Neural cell (in vitro differentiated cells): Measurements from ENCODE around the gene VAT1L. TPM values are rescaled to one million over a fixed set of nuclear protein-coding genes. Genes with fewer than 3 reads are reported as not detected.

Source experiments
- H2AFZ ChIP-seq: fragments of 200-600, 300-800 bp; sonication (generic), shearing (Covaris generic); 2 replicates; pipeline ENCODE4 v1.6.0; 2014; ENCODE audit warnings: low read depth, mild to moderate bottlenecking, antibody characterized with exemption, low read length, moderate library complexity
- H3F3A ChIP-seq: fragments of 200-600 bp; shearing (Covaris generic); 2 replicates; pipeline ENCODE4 v1.6.1; 2016; ENCODE audit warnings: mild to moderate bottlenecking, moderate library complexity, mixed read lengths, antibody characterized with exemption, low read length; ENCODE audit not compliant: insufficient read depth, poor library complexity, severe bottlenecking
- H3K27ac ChIP-seq: fragments of 200-600, 300-800 bp; sonication (generic), shearing (Covaris generic); 2 replicates; pipeline ENCODE4 v1.5.1; 2014; ENCODE audit warnings: mild to moderate bottlenecking, low read length, moderate library complexity
- H3K27me3 ChIP-seq: fragments of 300-800, 200-600 bp; sonication (generic), shearing (Covaris generic); 2 replicates; pipeline ENCODE4 v1.6.0; 2014; ENCODE audit warnings: mild to moderate bottlenecking, low read depth, low read length, moderate library complexity; ENCODE audit not compliant: insufficient read depth
- H3K36me3 ChIP-seq: fragments of 300-800, 200-600 bp; sonication (generic), shearing (Covaris generic); 2 replicates; pipeline ENCODE4 v1.5.1; 2014; ENCODE audit warnings: mild to moderate bottlenecking, antibody characterized with exemption, low read length, moderate library complexity; ENCODE audit not compliant: insufficient read depth
- H3K4me2 ChIP-seq: fragments of 300-800, 200-600 bp; sonication (generic), shearing (Covaris generic); 2 replicates; pipeline ENCODE4 v1.6.0; 2014; ENCODE audit warnings: mild to moderate bottlenecking, low read length
- H3K4me3 ChIP-seq: fragments of 300-800, 200-600 bp; sonication (generic), shearing (Covaris generic); 2 replicates; pipeline ENCODE4 v1.5.1; 2014; ENCODE audit warnings: mild to moderate bottlenecking, low read length, moderate library complexity
- H3K79me2 ChIP-seq: fragments of 200-600 bp; shearing (Covaris generic); replicated peaks from 2 replicates; pipeline ENCODE4 v1.6.0; 2014; ENCODE audit warnings: mild to moderate bottlenecking, low read length, moderate library complexity; ENCODE audit not compliant: insufficient read depth
- H3K9ac ChIP-seq: fragments of 300-800, 200-600 bp; sonication (generic), shearing (Covaris generic); 2 replicates; pipeline ENCODE4 v1.6.1; 2016; ENCODE audit warnings: mild to moderate bottlenecking, low read length, mixed read lengths
- H3K9me2 ChIP-seq: fragments of 200-600 bp; shearing (Covaris generic); 2 replicates; pipeline ENCODE4 v1.6.1; 2016; ENCODE audit warnings: mild to moderate bottlenecking, low read length, mixed read lengths; ENCODE audit not compliant: insufficient read depth
- H3K9me3 ChIP-seq: fragments of 200-600, 300-800 bp; sonication (generic), shearing (Covaris generic); 2 replicates; pipeline ENCODE4 v1.6.1; 2016; ENCODE audit warnings: mild to moderate bottlenecking, mixed run types, low read length, moderate library complexity, mixed read lengths
- H4K20me1 ChIP-seq: fragments of 200-600 bp; shearing (Covaris generic); 2 replicates; pipeline ENCODE4 v1.6.1; 2016; ENCODE audit warnings: mild to moderate bottlenecking, mixed run types; ENCODE audit not compliant: insufficient read depth
- EP300 ChIP-seq: fragments of 450-650 bp; conservative IDR thresholded peaks from 2 replicates; pipeline ENCODE4 v1.6.1; 2014; ENCODE audit warnings: antibody characterized with exemption, mild to moderate bottlenecking, moderate library complexity; ENCODE audit not compliant: poor library complexity, severe bottlenecking
- EZH2 ChIP-seq: fragments of 200-600, 300-800 bp; shearing (Covaris generic), sonication (generic); IDR thresholded peaks from 2 replicates; pipeline ENCODE4 v1.6.1; 2014; ENCODE audit warnings: antibody characterized with exemption, low read length, borderline replicate concordance, mild to moderate bottlenecking; ENCODE audit not compliant: insufficient read depth, poor library complexity, severe bottlenecking
- MXI1 ChIP-seq: fragments of 450-650 bp; conservative IDR thresholded peaks from 2 replicates; pipeline ENCODE4 v1.6.1; 2014; ENCODE audit warnings: antibody characterized with exemption, mild to moderate bottlenecking; ENCODE audit not compliant: poor library complexity, severe bottlenecking
- POLR2AphosphoS5 ChIP-seq: IDR thresholded peaks from 2 replicates; pipeline ENCODE4 v1.6.1; 2012
- RAD21 ChIP-seq: fragments of 450-650 bp; conservative IDR thresholded peaks from 2 replicates; pipeline ENCODE4 v1.6.1; 2014; ENCODE audit warnings: antibody characterized with exemption, mild to moderate bottlenecking, moderate library complexity
- REST ChIP-seq: IDR thresholded peaks from 2 replicates; pipeline ENCODE4 v1.6.1; 2012; ENCODE audit warnings: borderline replicate concordance
- SMC3 ChIP-seq: fragments of 450-650 bp; conservative IDR thresholded peaks from 2 replicates; pipeline ENCODE4 v1.6.1; 2014; ENCODE audit warnings: antibody characterized with exemption, mild to moderate bottlenecking, moderate library complexity; ENCODE audit not compliant: poor library complexity
- TAF1 ChIP-seq: IDR thresholded peaks from 2 replicates; pipeline ENCODE4 v1.6.1; 2012; ENCODE audit warnings: low read depth
- polyA plus RNA-seq: library from polyadenylated mRNA; depleted of rRNA; stranded (reverse); fragments of >200 nt; gene quantifications from 2 replicates; pipeline ENCODE4 v1.2.3, GENCODE V29; 2014
- TF ChIP-seq, protein P1 (sequence below): fragments of 450-650 bp; IDR thresholded peaks from 2 replicates; pipeline ENCODE4 v1.5.1; 2014; ENCODE audit warnings: antibody characterized with exemption, mild to moderate bottlenecking, moderate library complexity; ENCODE audit not compliant: poor library complexity, severe bottlenecking

VAT1L gene
- polyA plus RNA-seq, 1 donor from 2014 or later, result 54.5 TPM

DNA sequence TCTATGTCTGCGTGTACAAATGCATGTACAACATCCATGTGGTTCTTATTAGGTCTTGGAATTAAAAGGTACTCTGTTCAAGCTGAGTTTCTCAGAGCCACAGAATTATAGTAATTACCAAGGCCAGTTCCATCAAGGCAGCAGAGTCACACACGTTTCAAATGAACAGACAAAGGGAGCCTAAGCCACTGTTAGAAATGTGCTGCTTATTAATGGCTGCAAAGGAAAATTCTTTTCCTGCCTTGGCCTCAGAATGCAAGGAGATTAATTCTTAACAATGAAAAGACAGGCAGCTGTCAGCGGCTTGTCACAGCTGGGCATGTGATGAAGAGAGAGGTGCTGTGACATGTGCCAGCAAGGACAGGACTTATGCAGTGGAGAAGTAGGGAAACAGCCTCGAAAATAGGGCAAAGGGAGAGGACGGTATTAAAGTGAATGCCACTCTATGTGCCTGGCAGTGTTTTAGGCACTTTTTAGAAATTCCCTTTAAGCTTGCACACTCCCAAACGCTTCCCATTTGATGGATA lies 133.9 kb downstream of the VAT1L start:
- Histone ChIP-seq H2AFZ (no peak overlapping the region), H3K4me2 (peak overlapping the region; percentile 5), H3K9ac (peak overlapping the region; percentile 55), H3K4me3 (peak overlapping the region; percentile 22), H3K27ac (peak overlapping the region; percentile 88), H3K36me3 (no peaks in the 10 kb centered on the region), H3K79me2 (no peaks in the 10 kb centered on the region), H3K27me3 (no peaks in the 10 kb centered on the region), H3K9me2 (no peaks in the 10 kb centered on the region), H3F3A (no peaks in the 10 kb centered on the region), H3K9me3 (no peaks in the 10 kb centered on the region), H4K20me1 (no peaks in the 10 kb centered on the region)
- TF ChIP-seq EP300, result peak; percentile 100
- TF ChIP-seq POLR2AphosphoS5, result peak; percentile 92
- TF ChIP-seq TAF1, result no peak
- no peak for TF ChIP-seq MXI1
- TF ChIP-seq SMC3, result peak; percentile 33
- peak; percentile 69 for TF ChIP-seq REST
- TF ChIP-seq, protein P1, sequence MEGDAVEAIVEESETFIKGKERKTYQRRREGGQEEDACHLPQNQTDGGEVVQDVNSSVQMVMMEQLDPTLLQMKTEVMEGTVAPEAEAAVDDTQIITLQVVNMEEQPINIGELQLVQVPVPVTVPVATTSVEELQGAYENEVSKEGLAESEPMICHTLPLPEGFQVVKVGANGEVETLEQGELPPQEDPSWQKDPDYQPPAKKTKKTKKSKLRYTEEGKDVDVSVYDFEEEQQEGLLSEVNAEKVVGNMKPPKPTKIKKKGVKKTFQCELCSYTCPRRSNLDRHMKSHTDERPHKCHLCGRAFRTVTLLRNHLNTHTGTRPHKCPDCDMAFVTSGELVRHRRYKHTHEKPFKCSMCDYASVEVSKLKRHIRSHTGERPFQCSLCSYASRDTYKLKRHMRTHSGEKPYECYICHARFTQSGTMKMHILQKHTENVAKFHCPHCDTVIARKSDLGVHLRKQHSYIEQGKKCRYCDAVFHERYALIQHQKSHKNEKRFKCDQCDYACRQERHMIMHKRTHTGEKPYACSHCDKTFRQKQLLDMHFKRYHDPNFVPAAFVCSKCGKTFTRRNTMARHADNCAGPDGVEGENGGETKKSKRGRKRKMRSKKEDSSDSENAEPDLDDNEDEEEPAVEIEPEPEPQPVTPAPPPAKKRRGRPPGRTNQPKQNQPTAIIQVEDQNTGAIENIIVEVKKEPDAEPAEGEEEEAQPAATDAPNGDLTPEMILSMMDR, result no peak
- TF ChIP-seq EZH2, result no peak
- no peak for TF ChIP-seq RAD21

GRCh38 chr16:77925531-77925930 lies 137.2 kb downstream of the VAT1L start:
- Histone ChIP-seq H3F3A (no peaks in the 10 kb centered on the region), H3K9me2 (no peaks in the 10 kb centered on the region), H3K79me2 (no peaks in the 10 kb centered on the region), H3K4me2 (no peak overlapping the region), H3K9ac (no peak overlapping the region), H3K27me3 (no peaks in the 10 kb centered on the region), H3K27ac (peak overlapping the region; percentile 9), H3K9me3 (no peaks in the 10 kb centered on the region), H4K20me1 (no peaks in the 10 kb centered on the region), H2AFZ (no peak overlapping the region), H3K4me3 (no peak overlapping the region), H3K36me3 (no peaks in the 10 kb centered on the region)
- TF ChIP-seq, protein P1, result no peak
- TF ChIP-seq RAD21, result no peak
- no peak for TF ChIP-seq EZH2
- TF ChIP-seq REST, result no peak
- TF ChIP-seq POLR2AphosphoS5, result no peak
- no peak for TF ChIP-seq EP300
- no peak for TF ChIP-seq TAF1
- TF ChIP-seq MXI1, result no peak
- no peak for TF ChIP-seq SMC3
